ENCODE data around the gene MED13L.

Gene MED13L

GRCh38 chr12:116319898-116320621 lies 42.6 kb upstream of the MED13L start:
- peak; percentile 89 for DNase-seq (ENCODE audit: low read depth)
- TF ChIP-seq CTCF (conservative IDR thresholded peaks at IDR 0.05; ENCODE audit: low read depth, low read length) = no peak
- no peak overlapping the region for H3K4me3 ChIP-seq (ENCODE audit: low read depth, low read length)

GRCh38 chr12:116319233-116319897 lies 41.9 kb upstream of the MED13L start:
- H3K4me3 ChIP-seq (ENCODE audit: low read depth, low read length) = no peak overlapping the region
- no peak for TF ChIP-seq CTCF (conservative IDR thresholded peaks at IDR 0.05; ENCODE audit: low read depth, low read length)
- peak; percentile 19 for DNase-seq (ENCODE audit: low read depth)

GRCh38 chr12:116318576-116319232 lies 41.2 kb upstream of the MED13L start:
- TF ChIP-seq CTCF (conservative IDR thresholded peaks at IDR 0.05; ENCODE audit: low read depth, low read length) = no peak
- no peak for DNase-seq (ENCODE audit: low read depth)
- H3K4me3 ChIP-seq (ENCODE audit: low read depth, low read length) = no peak overlapping the region

- no peak overlapping the region for H3K4me3 ChIP-seq (ENCODE audit: low read depth, low read length)
- no peak for TF ChIP-seq CTCF (conservative IDR thresholded peaks at IDR 0.05; ENCODE audit: low read depth, low read length)
- DNase-seq (ENCODE audit: low read depth) = no peak
Observed at GRCh38 chr12:116317986-116318575, 40.6 kb upstream of the MED13L start.

- DNase-seq (ENCODE audit: low read depth) = no peak
- H3K4me3 ChIP-seq (ENCODE audit: low read depth, low read length) = no peak overlapping the region
- no peak for TF ChIP-seq CTCF (conservative IDR thresholded peaks at IDR 0.05; ENCODE audit: low read depth, low read length)
Observed at GRCh38 chr12:116317139-116317538, 39.6 kb upstream of the MED13L start.

- TF ChIP-seq CTCF (conservative IDR thresholded peaks at IDR 0.05; ENCODE audit: low read depth, low read length) = no peak
- H3K4me3 ChIP-seq (ENCODE audit: low read depth, low read length) = no peak overlapping the region
- no peak for DNase-seq (ENCODE audit: low read depth)
Observed at GRCh38 chr12:116314477-116314876, 37.0 kb upstream of the MED13L start.

Measured in choroid plexus epithelial cell (primary cell).